ENCODE results near the gene LHX4. TPM values are rescaled to one million over a fixed set of nuclear protein-coding genes. Genes with fewer than 3 reads are reported as not detected.

LHX4 gene
- total RNA-seq, 4 donors from 2014 or later = not detected

- no peak for ATAC-seq
- Histone ChIP-seq H3K27ac (no peak overlapping the region), H3K4me1 (peaks cover 14 to 17% of the 10 kb centered on the region in 2 donors)
Measured at GRCh38 chr1:180278194-180278515, 48.1 kb downstream of the LHX4 start.

GRCh38 chr1:180278596-180279395 is 48.7 kb downstream of the LHX4 start:
- in situ Hi-C loops (cut with MboI; ENCODE audit: low sequenced_read_pairs in 4 of 4) = no loop called here

More at GRCh38 chr1:180278194-180278515, 48.1 kb downstream of the LHX4 start:
- H3K27me3 ChIP-seq = no peaks in the 10 kb centered on the region
- TF ChIP-seq CTCF (IDR thresholded peaks at IDR 0.05 in 4 of 5, conservative IDR thresholded peaks at IDR 0.05 in 1 of 5) (no peak), POLR2A (IDR thresholded peaks at IDR 0.05) (no peak)
- no peak overlapping the region for H3K4me3 ChIP-seq
- no peaks in the 10 kb centered on the region for H3K9me3 ChIP-seq
- DNase-seq = no peak
- intact Hi-C loops (cut with DNase I; ENCODE audit: low total_unique reads) = no loop called here
- H3K36me3 ChIP-seq = no peaks in the 10 kb centered on the region
- in situ Hi-C loops (cut with MboI; ENCODE audit: low sequenced_read_pairs in 4 of 4) = no loop called here

GRCh38 chr1:180279651-180280050 is 49.6 kb downstream of the LHX4 start:
- TF ChIP-seq POLR2A (IDR thresholded peaks at IDR 0.05) (no peak), CTCF (IDR thresholded peaks at IDR 0.05 in 4 of 5, conservative IDR thresholded peaks at IDR 0.05 in 1 of 5) (no peak)
- DNase-seq = no peak
- H3K4me1 ChIP-seq = peaks cover 14 to 17% of the 10 kb centered on the region in 2 donors
- intact Hi-C loops (cut with DNase I; ENCODE audit: low total_unique reads) = no loop called here
- H3K4me3 ChIP-seq = no peak overlapping the region
- H3K36me3 ChIP-seq = no peaks in the 10 kb centered on the region
- no peak for ATAC-seq
- H3K27me3 ChIP-seq = no peaks in the 10 kb centered on the region
- in situ Hi-C loops (cut with MboI; ENCODE audit: low sequenced_read_pairs in 4 of 4) = no loop called here
- no peaks in the 10 kb centered on the region for H3K9me3 ChIP-seq
- no peak overlapping the region for H3K27ac ChIP-seq

More at GRCh38 chr1:180278596-180279395, 48.7 kb downstream of the LHX4 start:
- Histone ChIP-seq H3K27ac (no peak overlapping the region), H3K36me3 (no peaks in the 10 kb centered on the region), H3K4me1 (peaks cover 14 to 17% of the 10 kb centered on the region in 2 donors), H3K27me3 (no peaks in the 10 kb centered on the region), H3K4me3 (no peak overlapping the region), H3K9me3 (no peaks in the 10 kb centered on the region)
- DNase-seq = no peak
- no peak for ATAC-seq
- no peak for TF ChIP-seq CTCF (IDR thresholded peaks at IDR 0.05 in 4 of 5, conservative IDR thresholded peaks at IDR 0.05 in 1 of 5)
- intact Hi-C loops (cut with DNase I; ENCODE audit: low total_unique reads) = no loop called here

- ATAC-seq = no peak
- no peaks in the 10 kb centered on the region for H3K27me3 ChIP-seq
- TF ChIP-seq POLR2A (IDR thresholded peaks at IDR 0.05) (no peak), CTCF (IDR thresholded peaks at IDR 0.05 in 4 of 5, conservative IDR thresholded peaks at IDR 0.05 in 1 of 5) (no peak)
- no peak for DNase-seq
- in situ Hi-C loops (cut with MboI; ENCODE audit: low sequenced_read_pairs in 4 of 4) (no loop called here), intact Hi-C loops (cut with DNase I; ENCODE audit: low total_unique reads) (no loop called here)
- no peaks in the 10 kb centered on the region for H3K36me3 ChIP-seq
- no peak overlapping the region for H3K4me3 ChIP-seq
- no peak overlapping the region for H3K27ac ChIP-seq
- H3K4me1 ChIP-seq = peaks cover 14 to 17% of the 10 kb centered on the region in 2 donors
- no peaks in the 10 kb centered on the region for H3K9me3 ChIP-seq
Measured at GRCh38 chr1:180280617-180281016, 50.6 kb downstream of the LHX4 start.
